CD4-positive, CD25-positive, alpha-beta regulatory T cell (primary cell): Measurements from ENCODE around the gene LIPF. TPM values are rescaled to one million over a fixed set of nuclear protein-coding genes. Genes with fewer than 3 reads are reported as not detected.

Experiments used
- ATAC-seq, 2 donors: fragments of 150-1000 bp; cut with Tn5 transposase; one replicate each; pipeline ENCODE4 v1.10.0; 2021; ENCODE audit warnings: low read depth in 2 of 2, moderate number of reproducible peaks in 2 of 2, moderate library complexity in 1 of 2
- DNase-seq, 3 donors: peaks; one replicate each; pipeline versions ENCODE4 v3.0.0 to v3.0.0-alpha.2; 2012 to 2022; ENCODE audit warnings: mixed read lengths in 1 of 3
- H3K27ac ChIP-seq: one replicate; pipeline ENCODE4 v1.7.0; 2013; ENCODE audit warnings: mild to moderate bottlenecking, low read length; ENCODE audit not compliant: insufficient read depth, poor library complexity, severe bottlenecking
- H3K27me3 ChIP-seq: one replicate; pipeline ENCODE4 v1.7.0; 2013; ENCODE audit warnings: low read length; ENCODE audit not compliant: control insufficient read depth, insufficient read depth
- H3K36me3 ChIP-seq: one replicate; pipeline ENCODE4 v1.7.0; 2013; ENCODE audit warnings: mild to moderate bottlenecking, low read length, moderate library complexity; ENCODE audit not compliant: control insufficient read depth, insufficient read depth
- H3K4me1 ChIP-seq: 2 replicates; pipeline ENCODE4 v1.7.0; 2013; ENCODE audit warnings: mild to moderate bottlenecking, low read length; ENCODE audit not compliant: insufficient read depth, control insufficient read depth, poor library complexity, severe bottlenecking
- H3K4me3 ChIP-seq: one replicate; pipeline ENCODE4 v1.7.0; 2013; ENCODE audit warnings: low read depth, mild to moderate bottlenecking, low read length, moderate library complexity
- H3K9me3 ChIP-seq, 2 experiments: 1 replicate in 1 of 2; 2 replicates in 1 of 2; pipeline ENCODE4 v1.7.0; 2013; ENCODE audit warnings: low read length in 2 of 2, mild to moderate bottlenecking in 1 of 2, moderate library complexity in 1 of 2; ENCODE audit not compliant: control insufficient read depth in 2 of 2
- H3K27ac Mint-ChIP-seq, 3 donors: one replicate each; pipeline ENCODE4 v1.8.0; 2020 to 2022; ENCODE audit warnings: mild to moderate bottlenecking in 3 of 3, mixed read lengths in 3 of 3, moderate library complexity in 2 of 3
- H3K27me3 Mint-ChIP-seq: one replicate; pipeline ENCODE4 v1.8.0; 2022; ENCODE audit warnings: mild to moderate bottlenecking, mixed read lengths
- H3K36me3 Mint-ChIP-seq: one replicate; pipeline ENCODE4 v1.8.0; 2020; ENCODE audit warnings: mixed read lengths
- H3K4me1 Mint-ChIP-seq, 4 donors: one replicate each; pipeline ENCODE4 v1.8.0; 2020 to 2022; ENCODE audit warnings: mixed read lengths in 4 of 4, mild to moderate bottlenecking in 1 of 4
- H3K4me3 Mint-ChIP-seq, 4 donors: one replicate each; pipeline ENCODE4 v1.8.0; 2020 to 2022; ENCODE audit warnings: mild to moderate bottlenecking in 4 of 4, mixed read lengths in 4 of 4, moderate library complexity in 3 of 4
- H3K9me3 Mint-ChIP-seq, 7 donors: one replicate each; pipeline ENCODE4 v1.8.0; 2020 to 2022; ENCODE audit warnings: mixed read lengths in 7 of 7, mild to moderate bottlenecking in 3 of 7, moderate library complexity in 2 of 7
- polyA plus RNA-seq, 4 donors: library from polyadenylated mRNA; unstranded; fragments of 300-500 nt; fragmentation: Illumina TruSeq; gene quantifications; one replicate each; pipeline ENCODE4 v1.2.3, GENCODE V29; 2021
- total RNA-seq: library from RNA; stranded (reverse); gene quantifications from one replicate; pipeline ENCODE4 v1.2.3, GENCODE V29; 2022

LIPF gene, protein sequence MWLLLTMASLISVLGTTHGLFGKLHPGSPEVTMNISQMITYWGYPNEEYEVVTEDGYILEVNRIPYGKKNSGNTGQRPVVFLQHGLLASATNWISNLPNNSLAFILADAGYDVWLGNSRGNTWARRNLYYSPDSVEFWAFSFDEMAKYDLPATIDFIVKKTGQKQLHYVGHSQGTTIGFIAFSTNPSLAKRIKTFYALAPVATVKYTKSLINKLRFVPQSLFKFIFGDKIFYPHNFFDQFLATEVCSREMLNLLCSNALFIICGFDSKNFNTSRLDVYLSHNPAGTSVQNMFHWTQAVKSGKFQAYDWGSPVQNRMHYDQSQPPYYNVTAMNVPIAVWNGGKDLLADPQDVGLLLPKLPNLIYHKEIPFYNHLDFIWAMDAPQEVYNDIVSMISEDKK
- total RNA-seq (not detected), polyA plus RNA-seq (not detected)

DNA sequence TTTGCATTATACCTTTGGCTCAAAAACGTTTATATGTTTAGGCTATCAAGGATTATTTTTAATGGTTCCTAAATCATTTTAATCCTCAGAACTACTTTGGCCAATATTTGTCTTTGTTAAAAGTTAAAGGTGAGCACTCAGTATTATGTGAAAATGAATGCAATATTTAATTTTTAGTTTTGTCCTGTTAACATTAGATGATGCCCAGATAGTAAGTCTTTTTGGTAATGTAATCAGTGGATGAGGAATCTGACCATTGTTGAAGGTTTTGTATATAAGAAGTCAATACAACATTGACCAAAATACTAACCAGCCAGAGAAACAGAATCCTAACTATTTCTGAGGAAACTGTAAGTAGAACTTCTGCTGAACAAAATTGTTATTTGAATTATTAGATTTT, at the start of gene LIPF:
Gene LIPF (plus strand): TSS at position 301 of the 400 bp plus-strand sequence. CDS start 2,856 bp downstream, outside the sequence.
- Histone ChIP-seq H3K9me3 (no peaks in the 10 kb centered on the region), H3K4me1 (no peaks in the 10 kb centered on the region), H3K27ac (no peak within 1 kb of the TSS), H3K36me3 (no peaks in the 10 kb centered on the region), H3K27me3 (peaks cover 6% of the 10 kb centered on the region), H3K4me3 (no peak within 1 kb of the TSS)
- ATAC-seq: no peak
- Mint-ChIP-seq H3K4me3 (no peak within 1 kb of the TSS), H3K27ac (no peak within 1 kb of the TSS), H3K9me3 (peaks cover 0 to 5% (median 0%) of the 10 kb centered on the region in 7 donors), H3K4me1 (no peaks in the 10 kb centered on the region), H3K36me3 (no peaks in the 10 kb centered on the region), H3K27me3 (peaks cover 14% of the 10 kb centered on the region)
- DNase-seq: no peak

GRCh38 chr10:88616250-88616977, 47.8 kb upstream of the LIPF start:
- Histone ChIP-seq H3K27me3 (no peaks in the 10 kb centered on the region), H3K4me1 (no peaks in the 10 kb centered on the region), H3K27ac (no peak overlapping the region), H3K9me3 (no peaks in the 10 kb centered on the region), H3K36me3 (no peaks in the 10 kb centered on the region), H3K4me3 (no peak overlapping the region)
- Mint-ChIP-seq H3K4me3 (no peak overlapping the region), H3K27me3 (no peaks in the 10 kb centered on the region), H3K9me3 (no peaks in the 10 kb centered on the region), H3K4me1 (no peaks in the 10 kb centered on the region), H3K36me3 (no peaks in the 10 kb centered on the region), H3K27ac (no peak overlapping the region)
- no peak for ATAC-seq
- DNase-seq: no peak

DNA sequence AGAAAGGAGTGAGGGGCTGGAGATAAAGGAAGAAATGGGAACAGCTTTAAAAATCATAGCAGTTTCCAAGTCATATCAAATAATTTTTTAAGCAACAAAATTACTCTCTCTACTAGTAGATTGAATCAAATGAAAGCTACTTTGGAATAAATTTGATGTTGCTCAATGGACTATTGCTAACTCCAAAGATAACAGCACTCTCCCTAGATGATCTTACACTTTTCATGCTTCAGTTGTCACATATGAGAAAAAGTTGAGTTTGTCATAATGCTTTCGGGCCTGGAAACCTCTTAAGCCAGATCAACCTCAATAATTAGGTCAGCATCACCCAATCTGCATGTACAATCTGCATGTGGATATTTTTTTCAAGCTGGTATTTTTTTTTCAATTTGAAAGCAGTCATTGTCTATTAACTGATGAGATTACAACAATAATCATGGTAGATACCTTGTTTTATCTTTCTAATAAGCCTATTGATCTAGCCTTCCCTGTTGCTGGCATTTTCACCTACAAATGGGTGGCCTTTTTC, 46.4 kb upstream of the LIPF start:
- Histone ChIP-seq H3K9me3 (no peaks in the 10 kb centered on the region), H3K4me1 (no peaks in the 10 kb centered on the region), H3K27ac (no peak overlapping the region), H3K27me3 (peaks cover 1% of the 10 kb centered on the region), H3K4me3 (no peak overlapping the region), H3K36me3 (no peaks in the 10 kb centered on the region)
- no peaks in the 10 kb centered on the region for H3K36me3 Mint-ChIP-seq
- ATAC-seq (no peak), DNase-seq (no peak)
- no peaks in the 10 kb centered on the region for H3K4me1 Mint-ChIP-seq
- H3K4me3 Mint-ChIP-seq: no peak overlapping the region
- H3K9me3 Mint-ChIP-seq: no peaks in the 10 kb centered on the region
- no peak overlapping the region for H3K27ac Mint-ChIP-seq
- peaks cover 5% of the 10 kb centered on the region for H3K27me3 Mint-ChIP-seq

DNA sequence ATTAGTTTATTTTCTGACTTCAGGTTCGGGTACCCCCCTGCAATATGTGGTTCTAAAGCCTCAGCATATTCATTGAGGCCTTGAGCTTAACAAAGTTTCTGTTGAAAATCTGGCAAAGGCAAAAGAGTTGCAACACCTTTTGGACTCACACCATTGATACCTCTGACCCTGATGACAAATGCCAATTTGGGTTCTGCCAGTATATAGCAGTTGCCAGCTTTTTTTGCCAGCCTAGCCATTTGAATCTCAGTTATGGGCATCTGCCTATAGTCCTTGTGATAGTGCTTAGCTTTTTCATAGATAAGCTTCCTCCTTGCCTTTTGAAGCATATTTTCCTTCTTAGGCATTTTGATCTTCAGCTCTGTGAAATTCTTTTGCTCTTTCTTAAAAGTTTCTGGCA, 45.7 kb upstream of the LIPF start:
- Mint-ChIP-seq H3K4me1 (no peaks in the 10 kb centered on the region), H3K4me3 (no peak overlapping the region), H3K9me3 (no peaks in the 10 kb centered on the region), H3K36me3 (no peaks in the 10 kb centered on the region), H3K27me3 (peaks cover 8% of the 10 kb centered on the region), H3K27ac (no peak overlapping the region)
- ATAC-seq: no peak
- Histone ChIP-seq H3K27me3 (peaks cover 1% of the 10 kb centered on the region), H3K4me3 (no peak overlapping the region), H3K4me1 (no peaks in the 10 kb centered on the region), H3K9me3 (no peaks in the 10 kb centered on the region), H3K27ac (no peak overlapping the region), H3K36me3 (no peaks in the 10 kb centered on the region)
- DNase-seq: no peak

- Histone ChIP-seq H3K27me3 (peaks cover 1% of the 10 kb centered on the region), H3K4me1 (no peaks in the 10 kb centered on the region), H3K9me3 (no peaks in the 10 kb centered on the region), H3K27ac (no peak overlapping the region), H3K4me3 (no peak overlapping the region), H3K36me3 (no peaks in the 10 kb centered on the region)
- Mint-ChIP-seq H3K27me3 (peaks cover 11% of the 10 kb centered on the region), H3K9me3 (peaks cover 0 to 4% (median 0%) of the 10 kb centered on the region in 7 donors), H3K27ac (no peak overlapping the region), H3K36me3 (no peaks in the 10 kb centered on the region), H3K4me1 (no peaks in the 10 kb centered on the region), H3K4me3 (no peak overlapping the region)
- ATAC-seq (no peak), DNase-seq (no peak)
Measured at GRCh38 chr10:88620441-88620840, 43.8 kb upstream of the LIPF start.

DNA sequence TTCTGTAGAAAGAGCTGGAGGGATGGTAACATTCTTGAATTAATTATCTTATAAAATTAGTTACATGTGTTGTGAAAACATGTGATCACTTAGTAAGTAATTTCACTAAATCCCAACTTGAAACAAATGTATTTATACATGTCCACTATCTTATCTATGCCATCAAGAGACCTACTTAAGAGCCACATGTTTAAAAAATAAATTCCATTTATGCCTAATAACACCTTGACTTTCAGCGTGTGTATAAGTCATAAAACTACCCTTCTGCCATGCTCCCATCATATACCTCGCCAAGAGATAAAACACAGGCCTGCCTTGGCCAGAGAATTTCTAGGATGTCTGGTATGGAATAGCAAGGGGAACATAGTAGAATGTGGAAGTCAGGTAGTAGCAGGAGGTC, 40.4 kb upstream of the LIPF start:
- H3K27ac Mint-ChIP-seq: no peak overlapping the region
- no peak for ATAC-seq
- Histone ChIP-seq H3K9me3 (no peaks in the 10 kb centered on the region), H3K4me3 (no peak overlapping the region), H3K27ac (no peak overlapping the region), H3K4me1 (no peaks in the 10 kb centered on the region), H3K36me3 (no peaks in the 10 kb centered on the region), H3K27me3 (peaks cover 1% of the 10 kb centered on the region)
- H3K36me3 Mint-ChIP-seq: no peaks in the 10 kb centered on the region
- no peaks in the 10 kb centered on the region for H3K4me1 Mint-ChIP-seq
- peaks cover 23% of the 10 kb centered on the region for H3K27me3 Mint-ChIP-seq
- DNase-seq: no peak
- H3K9me3 Mint-ChIP-seq: peaks cover 0 to 4% (median 2%) of the 10 kb centered on the region in 7 donors
- H3K4me3 Mint-ChIP-seq: no peak overlapping the region

DNA sequence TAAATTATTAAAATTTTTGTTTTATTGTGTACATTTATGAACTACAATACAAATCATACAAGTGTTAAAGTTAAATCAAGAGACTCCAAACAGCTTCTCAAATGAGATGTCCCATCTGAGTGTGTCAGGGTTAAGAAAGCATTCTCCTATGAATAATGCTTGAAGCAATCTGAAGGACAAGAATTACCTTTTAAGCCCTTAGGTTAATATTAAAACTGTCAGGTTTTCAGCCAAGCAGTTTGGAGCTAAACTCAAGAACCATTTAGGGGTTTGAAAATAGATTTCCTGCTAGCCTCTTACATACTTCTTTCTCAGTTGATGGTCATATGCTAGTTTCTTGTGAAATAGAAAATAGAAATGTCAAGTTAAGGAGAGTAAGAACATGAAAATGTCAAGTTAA, 39.4 kb upstream of the LIPF start:
- peaks cover 23% of the 10 kb centered on the region for H3K27me3 Mint-ChIP-seq
- H3K4me1 Mint-ChIP-seq: no peaks in the 10 kb centered on the region
- Histone ChIP-seq H3K36me3 (no peaks in the 10 kb centered on the region), H3K4me1 (no peaks in the 10 kb centered on the region), H3K4me3 (no peak overlapping the region), H3K27ac (no peak overlapping the region), H3K27me3 (peaks cover 1% of the 10 kb centered on the region), H3K9me3 (no peaks in the 10 kb centered on the region)
- H3K36me3 Mint-ChIP-seq: no peaks in the 10 kb centered on the region
- peaks cover 0 to 4% (median 2%) of the 10 kb centered on the region in 7 donors for H3K9me3 Mint-ChIP-seq
- ATAC-seq: no peak
- H3K4me3 Mint-ChIP-seq: no peak overlapping the region
- DNase-seq: no peak
- no peak overlapping the region for H3K27ac Mint-ChIP-seq
